CD14-positive monocyte (primary cell): Measurements from ENCODE around the gene MOB3A. TPM values are rescaled to one million over a fixed set of nuclear protein-coding genes. Genes with fewer than 3 reads are reported as not detected.
"Not testable (repeated sequence)": the region's sequence is repeated elsewhere in the genome, so short reads cannot be mapped to it uniquely, and the experiment has no call there.

Source experiments
- DNase-seq, 3 donors: peaks; one replicate each; pipeline ENCODE4 v3.0.0-alpha.2; 2011 to 2022
- H2AFZ ChIP-seq: 2 replicates; pipeline ENCODE4 v1.6.0; 2012; ENCODE audit warnings: mild to moderate bottlenecking, low read depth, low read length, inconsistent platforms; ENCODE audit not compliant: insufficient read depth, poor library complexity, severe bottlenecking
- H3K27ac ChIP-seq, 2 donors: 1 replicate in 1 of 2; 2 replicates in 1 of 2; pipeline ENCODE4 v1.5.1; 2012 to 2013; ENCODE audit warnings: low read length in 2 of 2, control low read depth in 1 of 2, inconsistent platforms in 1 of 2, low read depth in 1 of 2, mild to moderate bottlenecking in 1 of 2
- H3K27me3 ChIP-seq, 2 donors: one replicate each; pipeline versions ENCODE4 v1.6.0 to v1.6.1; 2011 to 2013; ENCODE audit warnings: low read length in 2 of 2; ENCODE audit not compliant: control insufficient read depth in 2 of 2, insufficient read depth in 2 of 2
- H3K36me3 ChIP-seq, 2 donors: replicated peaks in 1 of 2; 1 replicate in 1 of 2; 2 replicates in 1 of 2; pipeline versions ENCODE4 v1.5.1 to v1.6.1; 2012 to 2013; ENCODE audit warnings: low read length in 2 of 2, control low read depth in 1 of 2, inconsistent platforms in 1 of 2, mild to moderate bottlenecking in 1 of 2; ENCODE audit not compliant: insufficient read depth in 2 of 2, control insufficient read depth in 1 of 2
- H3K4me1 ChIP-seq, 2 donors: 1 replicate in 1 of 2; 2 replicates in 1 of 2; pipeline versions ENCODE4 v1.5.1 to v1.6.1; 2012 to 2013; ENCODE audit warnings: low read length in 2 of 2, control low read depth in 1 of 2, inconsistent platforms in 1 of 2, mild to moderate bottlenecking in 1 of 2, moderate library complexity in 1 of 2; ENCODE audit not compliant: insufficient read depth in 2 of 2, control insufficient read depth in 1 of 2
- H3K4me2 ChIP-seq: replicated peaks from 2 replicates; pipeline ENCODE3; 2012; ENCODE audit warnings: low read length, moderate library complexity, mild to moderate bottlenecking; ENCODE audit not compliant: poor library complexity, severe bottlenecking; ENCODE audit errors: extremely low read depth
- H3K4me3 ChIP-seq, 3 experiments: fragments of 200-600 bp in 1 of 3; sonication (generic) in 1 of 3; replicated peaks in 1 of 3; 1 replicate in 2 of 3; 2 replicates in 1 of 3; pipeline ENCODE4 v1.5.1; 2011 to 2013; ENCODE audit warnings: low read length in 3 of 3, mild to moderate bottlenecking in 3 of 3, control low read depth in 2 of 3, low read depth in 2 of 3, inconsistent platforms in 1 of 3, moderate library complexity in 1 of 3
- H3K79me2 ChIP-seq: 2 replicates; pipeline ENCODE4 v1.6.0; 2012; ENCODE audit warnings: mild to moderate bottlenecking, control low read depth, inconsistent platforms, low read length, moderate library complexity; ENCODE audit not compliant: insufficient read depth
- H3K9ac ChIP-seq: 2 replicates; pipeline ENCODE4 v1.6.0; 2017; ENCODE audit warnings: low read length, mild to moderate bottlenecking; ENCODE audit not compliant: insufficient read depth, poor library complexity, severe bottlenecking
- H3K9me3 ChIP-seq, 2 donors: replicated peaks in 1 of 2; 1 replicate in 1 of 2; 2 replicates in 1 of 2; pipeline versions ENCODE4 v1.5.1 to v1.6.1; 2012 to 2013; ENCODE audit warnings: low read length in 2 of 2, control low read depth in 1 of 2; ENCODE audit not compliant: control insufficient read depth in 1 of 2, insufficient read depth in 1 of 2
- H4K20me1 ChIP-seq: 2 replicates; pipeline ENCODE4 v1.6.0; 2012; ENCODE audit warnings: mild to moderate bottlenecking, low read length, control low read depth, moderate library complexity; ENCODE audit not compliant: insufficient read depth
- H3K27ac Mint-ChIP-seq, 7 donors: one replicate each; pipeline ENCODE4 v1.8.0; 2020; ENCODE audit warnings: mild to moderate bottlenecking in 7 of 7, mixed read lengths in 7 of 7, moderate library complexity in 6 of 7, inconsistent platforms in 2 of 7
- H3K27me3 Mint-ChIP-seq, 3 donors: one replicate each; pipeline ENCODE4 v1.8.0; 2021 to 2022; ENCODE audit warnings: low read depth in 3 of 3, mild to moderate bottlenecking in 3 of 3, mixed read lengths in 3 of 3, moderate library complexity in 3 of 3, inconsistent platforms in 1 of 3
- H3K36me3 Mint-ChIP-seq, 2 donors: one replicate each; pipeline ENCODE4 v1.8.0; 2020; ENCODE audit warnings: mixed read lengths in 2 of 2, inconsistent platforms in 1 of 2, mild to moderate bottlenecking in 1 of 2
- H3K4me1 Mint-ChIP-seq: one replicate; pipeline ENCODE4 v1.8.0; 2020; ENCODE audit warnings: mild to moderate bottlenecking, mixed read lengths
- H3K4me3 Mint-ChIP-seq, 2 donors: one replicate each; pipeline ENCODE4 v1.8.0; 2020; ENCODE audit warnings: mild to moderate bottlenecking in 2 of 2, mixed read lengths in 2 of 2, moderate library complexity in 1 of 2
- H3K9me3 Mint-ChIP-seq, 7 donors: one replicate each; pipeline ENCODE4 v1.8.0; 2020 to 2022; ENCODE audit warnings: mixed read lengths in 7 of 7, mild to moderate bottlenecking in 6 of 7, moderate library complexity in 6 of 7, inconsistent platforms in 2 of 7
- WGBS: methylation state at CpG from one replicate; pipeline ENCODE4 v1.1.5; 2013; ENCODE audit warnings: missing lambda C conversion rate; ENCODE audit not compliant: insufficient coverage; 5-methylcytosine and 5-hydroxymethylcytosine counted together
- intact Hi-C, 2 donors: fragments of 100-400 bp; cut with micrococcal nuclease; formaldehyde crosslinking; loops; one replicate each; pipeline versions ENCODE4 v1.15.0 to v1.15.1; 2023
- polyA plus RNA-seq, 3 donors: library from polyadenylated mRNA; depleted of rRNA in 1 of 3; unstranded in 2 of 3; stranded (reverse) in 1 of 3; fragments of 300-500 nt in 2 of 3; fragments of >200 nt in 1 of 3; fragmentation: Illumina TruSeq in 2 of 3; gene quantifications; 1 replicate in 2 of 3; 2 replicates in 1 of 3; pipeline ENCODE4 v1.2.3, GENCODE V29; 2012 to 2021
- TF ChIP-seq, protein P1 (sequence below): fragments of 200-600 bp; IDR thresholded peaks from one replicate; pipeline ENCODE4 v1.8.0; 2022; ENCODE audit warnings: antibody characterized with exemption, mild to moderate bottlenecking

Gene MOB3A
- polyA plus RNA-seq, 3 donors: 60.5 to 179 (median 96.3) TPM

DNA sequence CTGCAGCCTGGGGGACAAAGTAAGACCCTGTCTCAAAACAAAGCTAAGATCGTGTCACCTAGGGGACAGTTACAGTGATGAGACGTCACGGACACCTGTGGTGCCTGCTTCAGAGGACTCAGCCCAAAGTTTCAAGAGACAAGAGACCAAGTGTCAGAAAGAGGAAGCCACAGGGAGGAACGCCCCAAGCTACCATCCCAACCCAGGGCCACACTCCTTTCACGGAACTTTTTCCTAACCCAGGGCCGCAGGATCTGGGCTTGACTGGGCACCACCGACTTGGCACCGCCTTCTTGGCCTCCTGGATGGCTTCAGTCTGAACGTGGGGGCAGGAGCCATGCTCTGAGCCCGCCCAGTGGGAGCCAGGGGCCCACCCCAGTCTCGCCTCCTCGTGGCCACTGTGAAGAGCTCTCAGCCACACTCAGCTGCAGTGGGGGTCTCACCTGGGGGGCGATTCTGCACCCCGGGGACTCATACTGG lies 8.5 kb downstream of the MOB3A start:
- peaks cover 25% of the 10 kb centered on the region for H4K20me1 ChIP-seq
- H3K27me3 ChIP-seq: no peaks in the 10 kb centered on the region
- Mint-ChIP-seq H3K4me1 (peaks cover 75% of the 10 kb centered on the region), H3K4me3 (peak overlapping the region; percentile 61 to 65), H3K27me3 (peaks cover 0 to 3% (median 0%) of the 10 kb centered on the region in 3 donors), H3K36me3 (peaks cover 28 to 42% of the 10 kb centered on the region in 2 donors), H3K9me3 (peaks cover 0 to 3% (median 0%) of the 10 kb centered on the region in 7 donors), H3K27ac (peak overlapping the region; percentile 94 to 100 (median 100))
- H3K4me1 ChIP-seq: peaks cover 85 to 91% of the 10 kb centered on the region in 2 donors
- H3K9ac ChIP-seq: peak overlapping the region; percentile 65
- 14% methylated on average over 12 of the region's 14 CpGs for WGBS
- H3K36me3 ChIP-seq: peaks cover 0 to 10% of the 10 kb centered on the region in 2 donors
- intact Hi-C loops: loop anchor here in 1 of 2 donors (2.0 kb wide), 1 partner anchor 13 kb away; no protein-coding TSS in a partner anchor
- peak overlapping the region; percentile 60 for H3K4me2 ChIP-seq
- H3K9me3 ChIP-seq: no peaks in the 10 kb centered on the region
- H3K4me3 ChIP-seq: peak overlapping the region in 1 of 3 experiments; percentile 52
- H3K27ac ChIP-seq: peak overlapping the region; percentile 96 to 98
- TF ChIP-seq, protein P1, sequence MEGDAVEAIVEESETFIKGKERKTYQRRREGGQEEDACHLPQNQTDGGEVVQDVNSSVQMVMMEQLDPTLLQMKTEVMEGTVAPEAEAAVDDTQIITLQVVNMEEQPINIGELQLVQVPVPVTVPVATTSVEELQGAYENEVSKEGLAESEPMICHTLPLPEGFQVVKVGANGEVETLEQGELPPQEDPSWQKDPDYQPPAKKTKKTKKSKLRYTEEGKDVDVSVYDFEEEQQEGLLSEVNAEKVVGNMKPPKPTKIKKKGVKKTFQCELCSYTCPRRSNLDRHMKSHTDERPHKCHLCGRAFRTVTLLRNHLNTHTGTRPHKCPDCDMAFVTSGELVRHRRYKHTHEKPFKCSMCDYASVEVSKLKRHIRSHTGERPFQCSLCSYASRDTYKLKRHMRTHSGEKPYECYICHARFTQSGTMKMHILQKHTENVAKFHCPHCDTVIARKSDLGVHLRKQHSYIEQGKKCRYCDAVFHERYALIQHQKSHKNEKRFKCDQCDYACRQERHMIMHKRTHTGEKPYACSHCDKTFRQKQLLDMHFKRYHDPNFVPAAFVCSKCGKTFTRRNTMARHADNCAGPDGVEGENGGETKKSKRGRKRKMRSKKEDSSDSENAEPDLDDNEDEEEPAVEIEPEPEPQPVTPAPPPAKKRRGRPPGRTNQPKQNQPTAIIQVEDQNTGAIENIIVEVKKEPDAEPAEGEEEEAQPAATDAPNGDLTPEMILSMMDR: peak; percentile 40
- H3K79me2 ChIP-seq: peaks cover 83% of the 10 kb centered on the region
- no peak overlapping the region for H2AFZ ChIP-seq
- peak; percentile 68 to 80 (median 76) for DNase-seq

DNA sequence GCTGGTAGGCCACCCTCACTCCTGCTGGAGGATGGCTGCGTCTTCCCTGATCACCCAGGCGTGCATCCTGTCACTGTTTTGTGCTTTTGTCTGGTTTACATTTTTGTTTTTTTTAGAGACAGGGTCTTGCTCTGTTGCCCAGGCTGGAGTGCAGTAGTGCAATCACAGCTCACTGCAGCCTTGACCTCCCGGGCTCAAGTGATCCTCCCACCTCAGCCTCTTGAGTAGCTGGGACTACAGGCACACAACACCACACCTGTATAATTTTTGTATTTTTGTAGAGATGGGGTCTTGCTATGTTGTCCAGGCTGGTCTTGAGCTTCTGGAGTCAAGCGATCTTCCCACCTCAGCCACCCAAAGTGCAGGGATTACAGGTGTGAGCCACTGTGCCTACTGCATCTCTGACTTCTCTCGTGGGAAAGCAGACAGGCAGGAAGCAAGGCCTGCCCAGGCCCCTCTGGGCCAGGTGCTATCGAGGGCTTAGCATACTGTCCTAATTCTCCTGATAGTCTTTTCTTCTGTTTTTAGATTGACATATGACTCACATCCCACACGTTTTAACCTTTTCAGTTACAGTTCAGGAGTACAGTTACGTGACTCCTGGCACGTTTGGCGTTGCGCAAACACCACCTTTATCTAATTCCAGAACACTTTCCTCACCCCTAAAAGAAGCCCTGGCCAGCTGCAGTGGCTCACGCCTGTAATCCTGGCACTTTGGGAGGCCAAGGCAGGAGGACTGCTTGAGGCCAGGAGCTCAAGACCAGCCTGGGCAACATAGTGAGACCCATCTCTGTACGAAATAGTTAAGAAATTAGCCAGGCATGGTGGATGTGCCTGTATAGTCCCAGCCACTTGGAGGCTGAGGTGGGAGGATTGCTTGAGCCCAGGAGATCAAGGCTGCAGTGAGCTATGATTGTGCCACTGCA lies 9.2 kb downstream of the MOB3A start:
- Mint-ChIP-seq H3K4me1 (peaks cover 76% of the 10 kb centered on the region), H3K27ac (peak overlapping the region; percentile 94 to 100 (median 100)), H3K4me3 (peak overlapping the region; percentile 61 to 65), H3K36me3 (peaks cover 30 to 48% of the 10 kb centered on the region in 2 donors)
- H2AFZ ChIP-seq, H3K9me3 ChIP-seq, intact Hi-C loops, H3K27me3 Mint-ChIP-seq, H3K9me3 Mint-ChIP-seq, H3K27me3 ChIP-seq, H3K36me3 ChIP-seq: not testable (repeated sequence)
- DNase-seq: peak; percentile 48 to 78 (median 74)
- Histone ChIP-seq H3K4me1 (peaks cover 85 to 91% of the 10 kb centered on the region in 2 donors), H3K9ac (peak overlapping the region; percentile 65), H3K27ac (peak overlapping the region; percentile 96 to 98), H3K4me3 (peak overlapping the region in 1 of 3 experiments; percentile 52), H4K20me1 (peaks cover 27% of the 10 kb centered on the region), H3K4me2 (peak overlapping the region; percentile 60), H3K79me2 (peaks cover 86% of the 10 kb centered on the region)
- 24% methylated on average over 10 of the region's 13 CpGs for WGBS
